Measurements from ENCODE around the gene CCER1.

Gene CCER1

DNA sequence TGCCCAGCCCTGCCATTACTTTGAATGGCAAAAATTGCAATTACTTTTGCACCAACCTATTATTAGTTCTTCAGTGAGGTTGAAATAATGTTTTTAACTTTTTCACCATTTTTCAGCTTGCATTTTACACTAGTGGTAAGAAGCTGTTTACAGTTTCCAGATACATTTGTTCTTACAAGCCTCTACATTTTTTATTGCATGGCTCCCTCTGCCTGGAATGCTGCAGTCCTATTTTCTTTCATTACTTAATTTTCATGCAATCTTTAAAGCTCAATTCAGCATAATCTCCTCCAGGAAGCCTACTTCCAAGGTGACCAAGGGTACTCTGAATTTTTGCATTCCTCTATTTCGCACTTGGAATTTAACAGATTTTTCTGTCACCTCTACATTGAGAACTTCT lies 33.4 kb downstream of the CCER1 start:
- no peak for DNase-seq (ENCODE audit: low read depth in 2 of 2)

DNA sequence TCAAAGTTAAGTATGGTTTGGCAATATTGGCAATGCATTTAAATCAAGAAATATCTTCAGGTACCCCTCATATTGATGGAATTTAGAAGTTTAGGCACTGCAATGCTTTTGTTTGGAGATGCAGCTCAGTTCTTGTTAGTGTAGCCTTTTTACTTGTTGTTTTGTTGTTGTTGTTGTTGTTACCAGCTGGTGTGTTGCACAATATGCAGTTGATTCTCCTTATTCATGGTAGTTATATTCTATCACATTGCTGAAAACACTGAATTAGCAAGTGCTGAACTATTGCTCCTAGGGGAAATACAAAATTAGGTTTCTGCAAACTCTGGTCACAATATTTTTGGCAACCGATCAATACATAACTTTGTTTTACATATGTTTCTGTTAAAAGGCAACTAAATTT lies 34.8 kb downstream of the CCER1 start:
- DNase-seq (ENCODE audit: low read depth in 2 of 2), result no peak

DNA sequence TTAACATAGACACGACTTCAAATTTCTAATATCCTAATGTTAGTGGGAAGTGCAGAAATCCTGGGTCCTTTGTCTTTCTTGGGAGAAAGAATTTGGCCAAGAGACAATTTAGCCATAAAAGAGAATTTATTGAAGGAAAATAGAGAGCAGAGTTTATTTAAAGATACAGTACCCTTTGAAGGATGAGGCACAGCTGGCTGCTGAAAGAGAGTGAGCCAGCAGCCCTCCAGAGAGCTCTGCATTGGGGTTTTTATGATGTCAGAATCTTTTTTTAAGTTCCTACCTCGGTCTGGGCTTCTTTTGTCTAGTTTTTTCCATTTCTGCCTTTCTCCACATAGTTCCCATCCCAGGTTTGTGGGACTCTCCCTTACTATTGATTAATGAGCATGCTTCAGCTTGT lies 37.5 kb downstream of the CCER1 start:
- no peak for DNase-seq (ENCODE audit: low read depth in 2 of 2)

- no peak for DNase-seq (ENCODE audit: low read depth in 2 of 2)
Measured at GRCh38 chr12:90916516-90916915, 38.5 kb downstream of the CCER1 start.

- no peak for DNase-seq (ENCODE audit: low read depth in 2 of 2)
Measured at GRCh38 chr12:90915353-90915752, 39.6 kb downstream of the CCER1 start.

GRCh38 chr12:90910958-90911357 lies 44.0 kb downstream of the CCER1 start:
- no peak for DNase-seq (ENCODE audit: low read depth in 2 of 2)

- no peak for DNase-seq (ENCODE audit: low read depth in 2 of 2)
Measured at GRCh38 chr12:90909069-90909770, 45.8 kb downstream of the CCER1 start.

GRCh38 chr12:90908465-90908864 lies 46.5 kb downstream of the CCER1 start:
- DNase-seq (ENCODE audit: low read depth in 2 of 2), result no peak

DNA sequence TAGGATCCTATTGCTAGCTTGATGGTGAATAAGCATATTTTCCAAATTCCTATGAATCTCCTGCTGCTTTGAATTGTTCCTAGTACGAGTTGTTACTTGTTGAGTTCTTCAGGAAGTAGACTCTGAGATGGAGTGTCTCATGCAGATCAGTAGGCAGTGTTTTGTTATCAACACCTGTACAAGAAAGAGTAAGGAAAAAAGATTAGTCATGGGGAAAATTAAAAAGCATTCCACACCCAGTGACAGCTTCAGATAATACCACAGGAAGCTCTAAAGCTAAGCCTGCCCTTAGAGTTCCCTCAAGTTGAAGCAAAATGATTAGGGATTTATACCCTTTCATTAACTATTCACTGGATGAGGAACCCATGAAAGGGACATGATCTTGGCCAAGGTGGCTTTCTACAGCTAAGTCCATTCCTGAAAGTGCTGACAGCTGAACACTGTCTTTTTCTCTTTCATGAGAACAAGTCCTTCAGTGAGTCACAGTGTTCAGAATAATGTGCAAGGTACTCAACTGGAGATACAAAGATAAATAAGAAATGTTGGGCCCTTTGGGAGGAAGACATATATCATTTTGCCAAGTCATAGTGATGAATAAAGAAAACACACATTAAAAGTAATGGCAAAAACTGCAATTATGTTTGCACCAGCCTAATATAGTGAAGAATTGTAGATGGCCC lies 49.1 kb downstream of the CCER1 start:
- no peak for DNase-seq (ENCODE audit: low read depth in 2 of 2)

GRCh38 chr12:90902596-90902995 lies 52.4 kb downstream of the CCER1 start:
- DNase-seq (ENCODE audit: low read depth in 2 of 2), result no peak

Data from stimulated activated CD4-positive, alpha-beta T cell treated with anti-CD3 and anti-CD28 coated beads, Interleukin-1b, Interleukin-23, amount 100 ng/mL, for 1 hour (primary cell).